HepG2 (cell line): ENCODE data around the gene TRMT2A. TPM values are rescaled to one million over a fixed set of nuclear protein-coding genes. Genes with fewer than 3 reads are reported as not detected.

ENCODE experiments used
- ATAC-seq: fragments of 200-7000 bp; cut with Tn5 transposase; 3 replicates; pipeline ENCODE4 v1.9.1; 2020; ENCODE audit warnings: mild to moderate bottlenecking, moderate library complexity
- BruUV-seq: library from RNA; stranded (reverse); fragments of 400-500 nt; replicated peaks from 2 replicates; lab custom pipeline; 2021; lab: Mats Ljungman, UMichigan
- CTCF ChIA-PET: fragments of 300-600 bp; formaldehyde crosslinking; extraction: SDS; loops from one replicate; lab custom pipeline; 2021; ENCODE audit warnings: low total read pairs, inconsistent platforms, low intra/inter-chr PET ratio; lab: Yijun Ruan, JAX
- POLR2A ChIA-PET: fragments of 350-600 bp; sonication (Branson Sonifier 250); formaldehyde crosslinking; loops from one replicate; lab custom pipeline; 2020; ENCODE audit warnings: antibody characterized with exemption, inconsistent platforms; lab: Yijun Ruan, JAX
- DNase-seq: peaks from one replicate; pipeline ENCODE4 v3.0.0-alpha.2; 2015; ENCODE audit warnings: low spot score
- FAIRE-seq: peaks from 3 replicates; lab custom pipeline; 2011; peaks lifted over from hg19 to GRCh38; lab: Jason Lieb, UNC
- H2AFZ ChIP-seq: one replicate; pipeline ENCODE4 v1.6.1; 2011; ENCODE audit warnings: low read length, inconsistent platforms
- H3K27ac ChIP-seq: fragments of 300-600 bp; 3 replicates; pipeline ENCODE4 v1.8.0; 2011; ENCODE audit warnings: mixed run types, mild to moderate bottlenecking, mixed read lengths, low read length, inconsistent platforms; ENCODE audit not compliant: insufficient read depth; ENCODE audit errors: extremely low read length
- H3K27me3 ChIP-seq, 2 experiments: fragments of 200-600 bp in 1 of 2; 2 replicates in 1 of 2; 3 replicates in 1 of 2; pipeline versions ENCODE4 v1.6.0 to v1.8.0; 2011; ENCODE audit warnings: low read length in 2 of 2, mild to moderate bottlenecking in 2 of 2, moderate library complexity in 2 of 2, inconsistent platforms in 1 of 2; ENCODE audit not compliant: insufficient read depth in 2 of 2, control insufficient read depth in 1 of 2
- H3K36me3 ChIP-seq, 2 experiments: fragments of 200-600 bp in 1 of 2; replicated peaks in 1 of 2; 2 replicates in 1 of 2; 3 replicates in 1 of 2; pipeline versions ENCODE4 v1.5.1 to v1.8.0; 2011; ENCODE audit warnings: low read length in 2 of 2, inconsistent platforms in 1 of 2; ENCODE audit not compliant: insufficient read depth in 2 of 2, control insufficient read depth in 1 of 2
- H3K4me1 ChIP-seq: 2 replicates; pipeline ENCODE4 v1.5.1; 2012; ENCODE audit warnings: low read length, inconsistent platforms; ENCODE audit not compliant: insufficient read depth
- H3K4me2 ChIP-seq: 2 replicates; pipeline ENCODE4 v1.6.0; 2011; ENCODE audit warnings: low read depth, low read length, inconsistent platforms
- H3K4me3 ChIP-seq, 3 experiments: fragments of 200-600 bp in 1 of 3; sonication (generic), shearing (Covaris generic) in 1 of 3; replicated peaks in 1 of 3; 2 replicates each; pipeline ENCODE4 v1.5.1; 2011 to 2016; ENCODE audit warnings: low read length in 3 of 3, inconsistent platforms in 2 of 3, low read depth in 2 of 3, mild to moderate bottlenecking in 2 of 3, control low read depth in 1 of 3, mixed read lengths in 1 of 3; ENCODE audit not compliant: insufficient read depth in 1 of 3
- H3K79me2 ChIP-seq: one replicate; pipeline ENCODE4 v1.6.1; 2011; ENCODE audit warnings: low read length, inconsistent platforms; ENCODE audit not compliant: insufficient read depth
- H3K9ac ChIP-seq: 2 replicates; pipeline ENCODE4 v1.6.0; 2011; ENCODE audit warnings: mild to moderate bottlenecking, low read depth, low read length, inconsistent platforms; ENCODE audit not compliant: insufficient read depth
- H3K9me3 ChIP-seq: 2 replicates; pipeline ENCODE4 v1.5.1; 2012; ENCODE audit warnings: mild to moderate bottlenecking, low read length
- H4K20me1 ChIP-seq: 2 replicates; pipeline ENCODE4 v1.6.0; 2011; ENCODE audit warnings: inconsistent platforms, mild to moderate bottlenecking, low read length, moderate library complexity; ENCODE audit not compliant: insufficient read depth
- AGO2 ChIP-seq: fragments of 200-400 bp; formaldehyde crosslinking; optimal IDR thresholded peaks from 2 replicates; pipeline ENCODE3; 2017; ENCODE audit warnings: mild to moderate bottlenecking, low read depth, low read length, moderate library complexity
- HMGA1 ChIP-seq: sonication (generic); formaldehyde crosslinking; conservative IDR thresholded peaks from 2 replicates; pipeline ENCODE4 v1.4.0; 2020; ENCODE audit warnings: missing genetic modification reagents
- HNRNPL ChIP-seq: fragments of 200-400 bp; formaldehyde crosslinking; IDR thresholded peaks from 2 replicates; pipeline ENCODE4 v1.6.1; 2017; ENCODE audit warnings: mild to moderate bottlenecking, low read depth, low read length
- PCBP1 ChIP-seq: fragments of 200-400 bp; formaldehyde crosslinking; IDR thresholded peaks from 2 replicates; pipeline ENCODE4 v1.6.1; 2017; ENCODE audit warnings: mild to moderate bottlenecking, low read depth, low read length, borderline replicate concordance
- RFX1 ChIP-seq: fragments of 450-650 bp; IDR thresholded peaks from 2 replicates; pipeline ENCODE4 v1.6.1; 2017
- SIX4 ChIP-seq: sonication (generic); formaldehyde crosslinking; IDR thresholded peaks from 2 replicates; pipeline ENCODE4 v1.4.0; 2020; ENCODE audit warnings: missing genetic modification reagents
- SMARCC2 ChIP-seq: fragments of 450-650 bp; IDR thresholded peaks from 2 replicates; pipeline ENCODE4 v1.6.1; 2017; ENCODE audit warnings: antibody characterized with exemption, mild to moderate bottlenecking
- TCF7 ChIP-seq: sonication (generic); IDR thresholded peaks from 2 replicates; pipeline ENCODE4 v1.6.1; 2016; ENCODE audit warnings: antibody characterized with exemption, low read depth
- ZBTB42 ChIP-seq: sonication (generic); formaldehyde crosslinking; IDR thresholded peaks from 2 replicates; pipeline ENCODE4 v1.5.0; 2020; ENCODE audit warnings: mild to moderate bottlenecking, missing genetic modification reagents
- ZIK1 ChIP-seq: sonication (generic); formaldehyde crosslinking; IDR thresholded peaks from 2 replicates; pipeline ENCODE4 v1.5.0; 2020; ENCODE audit warnings: mild to moderate bottlenecking, low read depth, missing genetic modification reagents, borderline replicate concordance
- ZNF234 ChIP-seq: sonication (generic); formaldehyde crosslinking; conservative IDR thresholded peaks from 2 replicates; pipeline ENCODE4 v1.5.1; 2020; ENCODE audit warnings: mild to moderate bottlenecking, missing genetic modification reagents
- ZNF253 ChIP-seq: sonication (generic); formaldehyde crosslinking; IDR thresholded peaks from 2 replicates; pipeline ENCODE4 v1.8.0; 2022; ENCODE audit warnings: mild to moderate bottlenecking, missing genetic modification reagents, borderline replicate concordance
- ZNF274 ChIP-seq: sonication (generic); formaldehyde crosslinking; IDR thresholded peaks from 2 replicates; pipeline ENCODE4 v1.5.1; 2020; ENCODE audit warnings: mild to moderate bottlenecking, missing genetic modification reagents
- ZNF275 ChIP-seq: sonication (generic); formaldehyde crosslinking; IDR thresholded peaks from 2 replicates; pipeline ENCODE4 v1.8.0; 2022; ENCODE audit warnings: missing genetic modification reagents, mild to moderate bottlenecking, inconsistent platforms, borderline replicate concordance
- ZNF646 ChIP-seq: sonication (generic); formaldehyde crosslinking; IDR thresholded peaks from 2 replicates; pipeline ENCODE4 v1.9.0; 2021; ENCODE audit warnings: mild to moderate bottlenecking, missing genetic modification reagents
- ZNF792 ChIP-seq: IDR thresholded peaks from 2 replicates; pipeline ENCODE4 v1.6.1; 2016
- WGBS: methylation state at CpG from one replicate; pipeline ENCODE4 v1.1.6; 2017; ENCODE audit warnings: low lambda C conversion rate; 5-methylcytosine and 5-hydroxymethylcytosine counted together
- in situ Hi-C: cut with HindIII; loops from 2 replicates; pipeline ENCODE4 v1.10.0; 2017; ENCODE audit warnings: low pct_unique_long_range_greater_than_20kb; ENCODE audit not compliant: extremely low pct_ligation_motif_present
- intact Hi-C: fragments of 100-400 bp; cut with micrococcal nuclease; formaldehyde crosslinking; loops from one replicate; pipeline ENCODE4 v1.10.0; 2022; ENCODE audit not compliant: unreplicated experiment
- polyA plus RNA-seq, 8 experiments: library from polyadenylated mRNA; depleted of rRNA in 3 of 8; stranded (reverse) in 7 of 8; unstranded in 1 of 8; fragments of >200 nt; fragmentation: Illumina TruSeq in 4 of 8; extraction: Trizol in 4 of 8; gene quantifications; 2 replicates each; pipeline versions ENCODE4 v1.2.1 to v1.2.3, GENCODE V29; 2011 to 2016; ENCODE audit warnings: low read depth in 4 of 8, missing spikeins in 1 of 8, mixed read lengths in 1 of 8; ENCODE audit not compliant: insufficient read depth in 1 of 8
- total RNA-seq, 5 experiments: library from RNA; depleted of rRNA; stranded (reverse); fragments of >200 nt; fragmentation: Illumina TruSeq; extraction: Trizol; gene quantifications; 2 replicates each; pipeline ENCODE4 v1.2.3, GENCODE V29; 2016; ENCODE audit warnings: low read depth in 1 of 5
- TF ChIP-seq, protein P1 (sequence below): IDR thresholded peaks from 2 replicates; pipeline ENCODE4 v1.6.1; 2016; ENCODE audit warnings: mild to moderate bottlenecking, missing biosample characterization, missing genetic modification reagents

Gene TRMT2A
- total and polyA plus RNA-seq, 2 of the 13 experiments (the other 11 are each of a cell fraction or from before 2014, with no cell fraction given): 24.0 to 30.3 TPM

GRCh38 chr22:20148414-20148813 lies 31.4 kb upstream of the TRMT2A start (continued):
- TF ChIP-seq ZNF253 (CRISPR knock-in tag) (no peak), RFX1 (no peak), ZBTB42 (no peak), SMARCC2 (no peak), PCBP1 (no peak), ZNF234 (CRISPR knock-in tag) (no peak), AGO2 (peak; percentile 26), HNRNPL (0 out of 2 replicates have a peak, but pooled peaks have one; percentile 25), ZIK1 (no peak)
- TF ChIP-seq, protein P1, sequence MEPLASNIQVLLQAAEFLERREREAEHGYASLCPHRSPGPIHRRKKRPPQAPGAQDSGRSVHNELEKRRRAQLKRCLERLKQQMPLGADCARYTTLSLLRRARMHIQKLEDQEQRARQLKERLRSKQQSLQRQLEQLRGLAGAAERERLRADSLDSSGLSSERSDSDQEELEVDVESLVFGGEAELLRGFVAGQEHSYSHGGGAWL (CRISPR knock-in tag): no peak

- Histone ChIP-seq H3K4me1 (0 out of 2 replicates have a peak, but pooled peaks cover 12% of the 10 kb centered on the region), H3K9me3 (no peaks in the 10 kb centered on the region), H3K27ac (no peak overlapping the region), H3K79me2 (no peaks in the 10 kb centered on the region), H2AFZ (no peak overlapping the region), H3K36me3 (no peaks in the 10 kb centered on the region), H3K4me3 (no peak overlapping the region; a peak in 1 of 6 replicates), H3K27me3 (peaks cover 4 to 5% of the 10 kb centered on the region in 2 experiments; a peak in 2 of 5 replicates), H3K9ac (no peak overlapping the region), H3K4me2 (no peak overlapping the region; the same call in 1 of the 2 replicates), H4K20me1 (no peaks in the 10 kb centered on the region)
- DNase-seq (no peak), ATAC-seq (peak; percentile 47), FAIRE-seq (no peak)
- POLR2A ChIA-PET: no interaction called here
- CTCF ChIA-PET: no interaction called here
- whole genome bisulfite sequencing: 70% methylated on average over 3 of the region's 14 CpGs
- no TSS peak for BruUV-seq
- intact Hi-C loops (no loop called here), in situ Hi-C loops (no loop called here)
- no peak for TF ChIP-seq ZNF275 (CRISPR knock-in tag)
- no peak for TF ChIP-seq ZNF646 (CRISPR knock-in tag)
- no peak for TF ChIP-seq ZNF792 (CRISPR knock-in tag)
- TF ChIP-seq HMGA1 (CRISPR knock-in tag): no peak
- TF ChIP-seq ZNF274 (CRISPR knock-in tag): no peak
- no peak for TF ChIP-seq SIX4 (CRISPR knock-in tag)
- TF ChIP-seq TCF7: no peak
These were observed 30.4 kb upstream of the TRMT2A start for GRCh38 chr22:20147237-20147988.
